Stromal cell of bone marrow (primary cell): Measurements from ENCODE around the gene NUDT1.

Experiments
- DNase-seq: peaks from one replicate; pipeline ENCODE4 v3.0.0-alpha.2; 2012; ENCODE audit warnings: low read depth

Gene NUDT1

DNA sequence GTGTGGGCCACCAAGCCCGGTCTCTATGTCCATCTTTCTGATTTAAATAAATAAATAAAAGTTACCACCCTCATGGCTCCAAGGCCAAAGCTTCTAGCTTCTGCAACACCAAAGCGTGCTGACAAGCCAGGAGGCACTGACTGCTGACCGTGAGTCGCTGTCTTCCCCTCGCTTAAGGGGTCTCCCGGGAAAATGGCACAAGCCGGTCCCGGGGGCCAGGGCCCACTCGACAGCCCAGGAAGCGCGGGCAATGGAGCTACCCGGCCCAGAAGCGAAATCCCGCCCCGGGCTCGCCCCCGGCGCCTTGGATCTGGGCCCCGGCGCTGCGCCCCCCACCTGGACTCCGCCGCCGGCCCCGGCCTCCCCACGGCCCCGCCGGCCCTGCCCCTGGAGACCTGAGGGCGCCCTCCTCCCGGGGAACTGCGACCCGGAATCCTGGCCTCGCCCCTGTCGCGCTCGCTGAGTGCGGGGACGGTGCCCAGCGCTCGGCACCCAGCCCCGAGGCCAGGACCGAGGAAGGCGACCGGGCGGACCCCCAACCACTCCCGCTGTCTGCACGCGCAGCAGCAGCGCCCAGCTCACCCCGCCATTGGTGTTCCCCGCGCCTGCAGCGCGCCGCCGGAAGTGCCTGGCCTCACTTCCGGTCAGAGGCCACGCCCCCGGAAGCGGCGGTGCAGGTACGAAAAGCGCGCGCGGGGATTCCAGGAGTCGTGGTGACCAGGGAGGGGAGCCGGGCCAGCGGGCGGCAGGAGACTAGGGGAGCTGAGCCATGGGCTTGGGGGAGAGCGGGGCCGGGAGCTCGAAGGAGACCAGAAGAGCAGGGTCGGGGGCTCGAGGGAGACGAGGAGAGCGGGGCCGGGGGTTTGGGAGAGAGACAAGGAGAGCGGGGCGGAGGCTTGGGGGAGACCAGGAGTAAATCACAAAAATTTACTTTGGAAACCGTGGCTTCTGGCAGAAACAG lies at the start of gene NUDT1, which contains the start of gene MRM2:
Gene NUDT1 (plus strand): TSS at position 647 of the 961 bp plus-strand sequence. CDS start 2,349 bp downstream, outside the sequence.
Gene MRM2 (minus strand): TSS at position 626 of the 961 bp plus-strand sequence. CDS start 36 bp downstream, at position 590.
- DNase-seq: peak; percentile 51

DNA sequence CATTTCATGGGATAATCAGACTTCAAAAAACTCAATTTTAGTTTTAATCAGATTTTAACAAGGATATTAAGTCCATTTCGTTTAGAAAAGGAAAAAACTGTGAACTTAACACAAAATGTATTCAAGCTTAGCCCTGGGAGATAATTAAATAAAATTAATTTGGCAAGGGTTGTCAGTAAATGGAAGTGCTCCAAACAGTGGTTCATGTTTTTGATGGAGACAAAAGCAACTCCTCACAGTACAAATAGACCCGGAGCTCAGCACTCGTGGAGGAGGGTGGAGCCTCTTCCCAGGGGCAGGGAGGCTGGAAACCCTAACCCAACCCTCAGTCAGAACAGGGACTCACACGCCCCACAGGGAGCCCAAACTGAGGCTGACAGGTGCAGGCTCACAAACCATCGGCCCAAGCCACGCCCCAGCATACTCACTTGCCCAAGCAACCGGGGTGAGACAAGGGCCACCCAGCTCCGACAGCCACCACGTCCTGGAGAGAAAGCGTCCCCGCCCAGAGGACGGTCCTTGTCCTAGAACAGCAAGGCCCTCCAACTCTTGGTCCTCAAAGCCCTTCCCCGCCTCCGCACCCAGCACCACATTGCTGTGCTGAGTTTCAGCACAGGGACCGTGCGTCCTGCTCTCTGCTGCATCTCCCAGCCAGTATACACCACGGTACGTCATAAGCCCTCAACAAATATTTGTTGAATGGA lies 49.0 kb upstream of the NUDT1 start:
- DNase-seq: no peak

DNA sequence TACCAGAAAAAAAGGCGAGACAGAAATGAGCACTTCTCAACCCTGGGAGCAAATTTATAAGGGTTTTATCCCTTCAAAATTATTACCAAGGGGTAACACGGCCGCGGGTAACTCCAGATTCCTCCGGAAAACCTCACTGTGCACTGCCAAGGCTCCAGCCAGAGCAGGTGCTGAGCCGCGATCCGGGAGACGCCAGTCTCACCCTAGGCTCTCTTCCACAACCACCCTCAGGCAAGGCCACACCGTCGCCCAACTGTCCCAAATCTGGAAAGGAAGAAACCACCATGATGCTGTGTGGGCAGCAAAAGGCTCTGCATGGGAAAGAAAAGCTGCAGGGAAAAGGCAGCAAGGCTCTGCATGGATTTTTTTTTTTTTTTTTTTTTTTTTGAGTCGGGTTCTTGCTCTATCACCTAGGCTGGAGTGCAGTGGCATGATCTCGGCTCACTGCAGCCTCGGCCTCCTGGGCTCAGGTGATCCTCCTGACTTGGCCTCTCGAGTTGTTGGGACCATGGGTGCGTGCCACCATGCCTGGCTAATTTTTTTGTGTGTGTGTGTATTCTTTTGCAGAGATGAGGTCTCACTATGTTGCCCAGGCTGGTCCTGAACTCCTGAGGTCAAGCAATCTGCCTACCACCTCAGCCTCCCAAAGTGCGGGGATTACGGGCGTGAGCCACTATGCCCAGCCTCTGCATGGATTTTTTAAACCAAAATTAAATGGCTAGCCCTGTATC lies 48.3 kb upstream of the NUDT1 start:
- DNase-seq: no peak

DNA sequence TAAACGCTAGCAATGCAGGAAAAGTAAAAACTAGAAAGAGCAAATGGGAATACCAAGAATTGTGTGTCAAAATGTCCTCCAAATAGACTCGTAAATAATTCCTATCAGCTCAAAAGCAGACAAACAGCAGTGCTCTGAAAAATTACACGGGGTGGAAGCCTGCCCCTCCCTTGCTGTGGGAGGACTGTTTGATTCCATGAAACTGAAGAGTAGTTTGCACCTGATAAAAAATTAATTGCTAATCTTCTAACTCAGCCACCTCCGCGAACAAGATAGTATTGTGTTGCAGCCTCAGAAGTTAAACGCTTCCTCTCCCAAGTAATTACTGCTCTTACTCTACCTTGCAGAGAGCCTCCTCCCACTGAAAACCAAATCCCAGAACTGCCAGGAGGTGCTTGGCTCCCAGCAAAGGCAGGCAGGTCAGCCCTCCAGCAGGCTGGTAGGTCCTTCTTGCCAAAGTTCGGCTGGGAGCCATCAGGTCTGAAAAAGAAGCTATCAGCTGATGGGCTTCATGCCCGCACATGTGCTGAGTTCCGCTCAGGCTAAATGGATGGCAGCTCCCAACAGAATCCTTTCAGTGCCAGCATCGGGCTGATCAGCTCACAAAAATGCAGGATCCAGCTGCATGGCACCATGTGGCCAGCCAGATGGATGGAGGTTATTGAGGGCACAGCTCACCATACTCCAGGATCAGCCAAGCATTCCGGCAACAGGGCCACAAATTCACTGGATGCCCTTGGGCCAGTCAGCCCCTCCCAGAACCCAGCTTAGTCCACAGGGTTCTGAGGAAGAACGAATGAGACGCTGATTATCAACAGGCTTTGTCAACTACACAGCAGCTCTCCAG lies 46.4 kb upstream of the NUDT1 start:
- no peak for DNase-seq

DNA sequence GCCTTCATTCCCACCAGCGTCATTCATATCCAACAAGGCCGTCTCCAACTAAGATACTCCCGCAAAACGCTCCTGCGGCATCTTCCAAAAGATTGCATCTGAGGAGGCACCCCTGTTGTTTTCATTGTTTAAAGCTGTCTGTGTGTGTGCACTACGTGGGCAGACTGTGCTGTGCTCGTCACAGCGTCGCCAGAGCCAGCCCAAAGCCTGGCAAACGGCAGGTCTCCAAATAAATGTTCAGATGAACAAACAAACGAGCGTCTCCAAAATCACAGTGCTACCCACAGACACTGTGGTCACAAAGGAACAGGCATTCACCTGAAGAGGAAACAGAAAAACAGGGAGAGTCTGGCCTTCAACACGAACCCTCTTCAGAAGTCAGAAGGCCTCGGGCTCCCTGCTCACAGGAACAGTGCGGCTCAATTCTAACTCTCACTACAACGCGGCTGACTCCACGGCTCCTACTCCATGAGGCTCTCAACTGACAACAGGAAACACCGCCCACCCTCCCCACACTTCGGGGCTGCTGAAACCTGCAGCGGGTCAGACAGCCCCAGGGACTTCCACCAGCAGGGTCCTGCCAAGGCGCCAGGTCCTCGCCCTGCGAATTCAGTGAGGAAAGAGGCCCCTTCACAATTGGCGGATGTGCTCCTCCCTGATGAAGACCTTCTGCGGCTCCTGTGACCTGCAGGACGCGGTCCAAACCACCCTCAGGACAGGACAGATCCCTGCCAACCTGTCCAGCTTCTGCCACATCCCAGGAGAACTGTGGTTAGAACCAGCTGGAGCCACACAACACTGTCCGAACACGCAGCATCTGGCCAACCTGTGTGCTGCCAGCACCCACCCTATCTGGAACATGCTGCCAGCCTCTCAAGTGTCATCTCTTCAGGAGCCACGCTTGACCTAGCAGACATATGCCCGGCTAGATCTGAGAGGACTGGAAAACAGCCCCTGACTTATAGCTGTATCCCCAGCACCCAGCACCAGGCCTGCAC lies 45.3 kb upstream of the NUDT1 start:
- no peak for DNase-seq

DNA sequence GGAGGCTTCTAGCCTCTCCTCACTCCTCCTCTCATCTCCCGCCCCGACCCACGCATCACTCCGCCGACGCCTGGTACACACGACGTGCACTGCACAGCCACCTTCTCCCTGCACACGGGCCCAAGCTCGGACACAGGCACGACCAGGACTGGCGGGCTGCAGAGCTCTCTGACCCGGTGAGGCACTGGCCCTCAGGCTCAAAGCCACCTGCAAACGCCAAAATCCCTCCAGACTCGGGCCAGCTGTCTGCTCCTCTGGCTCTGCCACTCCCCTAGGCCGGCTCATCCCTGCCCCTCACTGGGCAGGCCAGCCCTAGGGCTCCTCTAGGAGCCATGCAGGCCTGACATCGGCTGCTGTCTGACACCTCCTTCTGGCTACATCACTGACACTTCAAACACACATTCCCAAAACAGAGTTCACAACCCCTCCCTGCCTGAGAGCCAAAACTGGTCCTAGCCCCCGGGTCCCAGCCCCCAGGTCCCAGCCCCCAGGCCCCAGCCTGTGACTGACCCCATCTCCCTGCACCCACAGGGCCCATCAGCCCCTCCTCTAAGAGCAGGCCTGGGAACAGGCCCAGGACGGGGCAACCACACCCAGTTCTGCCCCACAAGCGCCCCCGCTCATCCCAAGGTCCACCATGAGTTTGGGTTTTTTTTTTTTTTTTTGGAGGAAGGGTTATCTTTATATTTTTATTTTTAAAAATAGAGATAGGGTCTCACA lies 44.4 kb upstream of the NUDT1 start:
- no peak for DNase-seq

DNA sequence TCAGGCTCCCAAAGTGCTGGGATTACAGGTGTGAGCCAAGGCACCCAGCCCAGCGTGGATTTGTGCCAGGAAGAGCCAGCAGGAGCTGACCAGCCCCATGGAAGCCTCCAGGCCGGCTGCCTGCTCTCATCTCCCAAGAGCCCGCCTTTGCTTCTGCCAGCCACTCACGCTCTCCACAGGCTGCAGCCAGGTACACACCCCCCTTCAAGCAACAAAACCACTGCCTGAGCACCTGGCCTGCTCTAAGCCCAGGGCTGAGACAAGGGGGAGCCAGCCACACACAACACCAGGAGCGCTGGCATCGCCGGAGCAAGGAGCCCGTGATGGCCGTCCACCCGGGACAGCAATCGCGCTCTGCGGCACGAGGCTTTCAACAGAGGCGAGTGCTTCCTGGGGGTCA lies 43.8 kb upstream of the NUDT1 start:
- DNase-seq: no peak

DNA sequence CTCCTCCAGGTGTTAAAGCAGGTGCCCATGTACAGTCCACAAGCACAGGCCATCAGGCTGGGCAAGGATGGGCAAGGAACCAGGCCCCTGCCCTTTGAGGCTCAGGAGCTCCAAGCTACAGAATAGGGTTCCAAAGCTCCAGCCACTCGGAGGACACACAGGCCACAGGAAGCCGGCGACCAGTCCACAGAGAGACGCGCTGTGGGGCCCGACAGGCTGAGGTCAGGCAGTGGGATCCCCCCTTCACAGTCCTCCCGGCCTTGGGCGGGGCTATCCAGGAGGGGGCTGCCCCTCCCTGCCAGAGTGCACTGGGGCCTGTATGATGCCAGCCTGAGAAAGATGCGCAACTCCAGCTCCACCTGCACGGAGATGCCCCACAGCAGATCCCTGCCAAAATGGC lies 43.3 kb upstream of the NUDT1 start:
- no peak for DNase-seq

DNA sequence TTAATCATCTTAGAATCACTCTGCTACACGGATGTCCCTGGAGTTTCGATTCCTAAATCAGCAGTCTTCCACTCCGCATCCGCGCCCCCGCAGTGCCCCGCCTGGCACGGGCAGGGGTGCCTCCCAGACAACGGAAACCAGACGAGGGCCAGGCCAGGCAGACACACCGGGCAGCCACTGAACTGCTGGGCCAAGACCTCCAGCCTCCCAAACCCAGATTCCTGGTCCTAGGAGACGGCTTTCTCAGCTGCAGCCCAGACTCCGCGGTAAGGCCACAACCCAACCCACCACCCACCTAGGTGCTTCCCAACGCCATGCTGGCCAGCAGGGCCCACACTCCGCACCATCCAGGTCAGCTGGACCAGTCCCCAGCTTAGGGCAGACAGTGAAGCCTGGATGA lies 42.5 kb upstream of the NUDT1 start:
- no peak for DNase-seq

DNA sequence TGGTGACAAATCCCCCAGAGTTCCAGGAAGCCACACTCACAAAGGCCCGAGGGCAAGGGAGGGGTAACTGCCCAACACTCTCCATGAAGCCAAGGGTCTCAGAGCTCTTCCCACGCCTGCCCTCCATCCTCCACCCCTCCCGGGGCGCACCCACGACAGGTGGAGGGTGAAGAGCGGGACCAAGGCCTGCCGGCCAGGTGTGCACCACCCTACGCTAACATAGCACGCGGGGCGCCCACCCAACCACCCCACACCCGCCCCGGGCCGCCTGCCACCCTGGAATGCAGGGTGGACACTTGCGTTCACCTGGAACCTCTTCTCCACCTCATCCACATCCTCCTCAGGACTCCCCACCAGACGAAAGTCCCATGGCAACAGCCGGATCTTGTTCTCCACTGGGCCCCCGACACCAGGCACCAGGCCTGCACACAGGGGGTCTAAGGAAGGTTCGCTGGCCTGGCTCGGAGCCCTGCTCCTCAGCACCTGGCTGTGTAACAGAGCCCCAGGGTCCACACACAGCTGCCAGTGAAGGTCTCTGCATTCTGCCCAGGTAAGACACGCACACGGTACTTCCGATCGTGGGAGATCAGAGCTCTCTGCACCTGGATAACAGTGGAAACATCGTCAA lies 42.0 kb upstream of the NUDT1 start:
- no peak for DNase-seq

DNA sequence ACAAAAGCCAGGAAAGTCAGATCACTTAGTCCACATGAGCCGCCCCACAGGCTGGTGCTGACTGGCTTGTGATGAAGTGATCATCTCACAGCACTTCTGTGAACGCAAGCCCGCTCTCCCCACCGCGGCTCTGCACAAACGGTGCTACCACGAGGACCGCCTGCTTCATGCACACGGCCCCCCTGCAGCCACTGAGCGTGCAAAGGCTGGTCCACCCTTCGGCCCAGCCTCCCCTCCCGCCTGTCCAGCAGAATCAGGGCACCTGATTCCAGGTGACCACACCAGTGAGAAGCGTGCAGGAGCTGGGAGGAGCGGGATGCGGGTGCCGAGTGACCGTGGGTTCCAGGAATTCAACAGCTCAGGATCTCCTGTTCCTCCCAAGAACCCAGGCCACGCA lies 41.4 kb upstream of the NUDT1 start:
- DNase-seq: no peak

DNA sequence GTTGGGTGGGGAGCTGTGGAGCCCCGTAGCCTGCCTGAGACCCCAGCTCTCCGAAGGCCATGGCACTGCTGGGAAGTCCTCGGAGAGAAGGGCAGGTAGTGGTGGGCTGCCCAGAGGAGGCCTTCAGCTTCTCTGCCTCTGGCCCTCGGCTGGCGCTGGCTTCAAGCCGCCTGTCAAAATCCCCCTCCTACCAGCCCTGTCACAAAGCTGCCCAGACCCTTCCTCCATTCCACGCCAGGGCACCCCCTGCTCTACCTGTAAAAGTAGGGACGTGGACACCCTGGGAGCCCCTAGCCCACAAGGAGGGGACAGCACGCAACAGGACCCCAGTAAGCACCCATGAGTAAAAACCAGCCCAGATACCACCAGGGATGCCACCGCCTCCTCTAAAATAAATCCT lies 40.9 kb upstream of the NUDT1 start:
- DNase-seq: no peak

DNA sequence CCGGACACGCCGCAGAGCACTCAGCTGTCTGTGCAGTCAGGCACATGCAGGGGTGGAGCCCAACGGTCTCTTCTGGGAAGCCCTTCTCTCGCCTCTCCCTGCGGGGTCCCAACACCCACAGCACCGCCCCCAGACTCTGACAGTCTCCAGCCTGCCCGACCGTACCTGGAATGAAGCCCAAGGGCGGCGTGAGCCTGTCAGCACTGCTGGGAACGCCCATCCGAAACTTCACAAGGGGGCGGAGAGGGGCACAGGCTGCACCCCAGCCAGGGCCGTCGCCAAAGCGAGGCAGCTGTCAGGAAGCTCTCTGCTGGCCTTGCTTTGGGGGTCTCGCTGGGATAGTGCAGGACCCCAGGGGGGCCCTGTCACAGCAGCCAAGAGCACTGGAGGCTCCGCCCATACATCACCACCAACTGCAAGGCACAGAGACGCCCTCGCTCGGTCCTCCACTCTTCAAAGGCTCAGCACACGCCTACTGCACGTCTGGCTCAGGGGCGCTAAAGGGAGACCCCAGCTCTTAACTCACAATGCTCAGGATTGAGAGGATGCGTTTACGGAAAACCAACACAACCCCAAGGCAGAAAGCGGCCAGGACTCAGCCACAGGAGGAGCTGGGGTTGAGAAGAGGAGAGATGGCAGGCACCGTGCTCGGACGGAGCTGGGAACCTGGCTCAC lies 40.2 kb upstream of the NUDT1 start:
- no peak for DNase-seq

DNA sequence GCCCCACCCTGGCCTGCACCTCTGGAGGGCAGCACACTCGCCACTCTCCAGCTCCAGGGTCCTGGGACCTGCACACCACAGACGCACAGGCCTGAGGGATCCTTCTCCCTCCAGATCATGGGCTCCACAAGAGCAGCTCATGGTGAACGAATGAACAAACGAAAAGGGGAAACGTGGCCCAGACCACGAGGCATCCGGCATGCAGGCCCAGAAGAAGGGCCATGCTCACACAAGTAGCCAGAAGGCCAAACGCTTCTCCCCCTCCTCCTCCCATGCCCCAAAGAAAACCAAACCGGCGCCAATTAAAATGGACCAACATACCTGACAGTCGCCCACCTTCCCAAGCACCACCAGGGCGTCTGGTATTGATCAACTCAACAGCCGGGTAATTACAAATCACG lies 39.7 kb upstream of the NUDT1 start:
- DNase-seq: no peak

DNA sequence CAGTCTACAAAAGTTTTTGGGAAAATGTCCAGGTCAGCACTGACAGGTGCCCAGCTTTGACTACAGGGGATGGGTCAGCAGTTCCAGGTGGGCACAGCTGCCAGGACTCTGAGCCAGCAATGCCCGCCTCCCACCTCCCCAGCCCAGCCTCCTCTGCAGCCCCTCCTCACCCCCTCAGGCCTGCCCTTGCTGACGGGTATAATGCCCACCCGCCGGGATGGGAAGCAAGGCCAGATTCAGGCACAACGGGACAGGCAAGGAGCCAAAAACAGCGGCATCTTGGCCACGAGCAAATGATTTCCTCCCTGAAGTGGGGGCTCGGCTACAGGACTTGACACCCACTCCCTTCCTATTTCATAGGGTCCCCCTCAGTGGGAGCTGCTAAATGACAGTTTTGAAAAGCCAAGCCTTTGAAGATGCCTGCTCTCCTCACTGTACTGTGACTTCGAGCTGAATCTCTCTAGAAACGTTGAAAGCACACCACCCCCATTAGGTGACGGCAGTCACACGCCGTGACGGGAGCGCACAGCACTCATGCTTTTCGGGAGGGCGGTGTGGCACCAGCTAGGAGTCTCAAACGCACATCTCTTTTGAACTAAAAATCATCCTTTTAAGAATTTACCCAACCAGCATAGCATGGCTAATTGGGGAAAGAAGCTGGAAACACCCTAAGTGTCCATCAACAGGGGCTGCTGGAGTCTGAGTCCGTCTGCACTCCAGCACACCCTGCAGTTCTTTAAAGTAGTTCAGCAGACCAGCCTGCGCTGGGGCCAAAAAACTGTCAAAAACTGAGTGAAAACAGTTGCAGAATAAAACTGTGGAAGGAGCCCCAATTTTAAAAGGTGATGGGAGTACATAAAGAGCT lies 38.9 kb upstream of the NUDT1 start:
- DNase-seq: no peak

DNA sequence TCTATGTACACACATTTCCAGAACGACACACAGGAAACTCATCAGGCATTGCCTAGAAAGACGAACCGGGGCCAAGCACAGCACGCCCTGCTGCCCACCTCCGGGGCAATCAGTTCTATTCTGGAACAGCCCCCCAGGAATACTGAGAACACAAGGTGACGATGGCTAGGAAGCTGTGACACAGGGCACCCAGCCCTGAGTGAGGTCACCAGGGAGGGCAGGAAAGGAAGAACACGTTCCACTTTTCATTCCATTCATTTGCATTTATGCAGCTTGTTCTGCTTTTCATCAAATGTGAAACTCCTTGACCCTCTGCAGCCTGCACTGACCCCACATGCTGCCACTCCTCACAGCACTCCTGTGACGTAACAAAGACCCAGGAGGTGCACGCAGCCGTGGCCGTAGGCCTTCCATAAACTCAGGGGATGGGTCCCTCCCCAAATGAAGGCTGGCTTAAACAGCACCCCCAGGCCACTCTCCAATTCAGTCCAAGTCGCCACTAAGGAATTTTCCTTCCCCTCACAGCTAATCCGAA lies 38.2 kb upstream of the NUDT1 start:
- DNase-seq: no peak

DNA sequence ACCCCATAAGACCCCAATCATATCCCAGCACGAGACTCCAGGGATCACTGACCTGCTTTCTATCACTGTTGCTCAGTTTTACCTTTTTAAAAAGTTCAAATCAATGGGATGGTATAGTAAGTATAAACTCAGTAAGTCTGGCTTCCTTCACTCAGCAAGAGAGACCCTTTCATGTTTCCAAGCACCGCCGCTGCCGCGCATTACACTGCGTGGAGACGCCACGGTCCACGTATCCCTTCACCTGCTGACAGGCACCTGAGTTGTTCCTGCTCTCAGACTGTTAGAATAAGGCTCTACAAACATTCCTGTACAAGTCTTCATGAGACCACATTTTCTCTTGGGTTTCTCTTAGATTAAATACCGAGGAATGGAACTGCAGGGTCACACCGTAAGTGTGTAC lies 37.6 kb upstream of the NUDT1 start:
- no peak for DNase-seq
